Tibial nerve (tissue), 4 donors: ENCODE measurements around the gene PARP15.

Experiments used
- CTCF ChIP-seq, 5 experiments: fragments of 200-600 bp in 3 of 5; fragments of 450-650 bp in 2 of 5; sonication (generic) in 3 of 5; IDR thresholded peaks; one replicate each; pipeline ENCODE4 v1.5.1; 2016 to 2019; ENCODE audit warnings: antibody characterized with exemption in 5 of 5, mild to moderate bottlenecking in 3 of 5, moderate library complexity in 2 of 5
- EP300 ChIP-seq, 2 donors: sonication (generic); formaldehyde crosslinking; IDR thresholded peaks; one replicate each; pipeline ENCODE4 v1.6.1; 2017; ENCODE audit warnings: antibody characterized with exemption in 2 of 2, mild to moderate bottlenecking in 1 of 2

GRCh38 chr3:122618614-122619013 is 41.2 kb downstream of the PARP15 start:
- TF ChIP-seq CTCF (IDR thresholded peaks at IDR 0.05) (no peak), EP300 (IDR thresholded peaks at IDR 0.05) (no peak)
